Measurements from ENCODE around the gene TENM4.
A peak's percentile ranks its signal among the peaks of the same experiment; 100 is the strongest.

The TENM4 gene

DNA sequence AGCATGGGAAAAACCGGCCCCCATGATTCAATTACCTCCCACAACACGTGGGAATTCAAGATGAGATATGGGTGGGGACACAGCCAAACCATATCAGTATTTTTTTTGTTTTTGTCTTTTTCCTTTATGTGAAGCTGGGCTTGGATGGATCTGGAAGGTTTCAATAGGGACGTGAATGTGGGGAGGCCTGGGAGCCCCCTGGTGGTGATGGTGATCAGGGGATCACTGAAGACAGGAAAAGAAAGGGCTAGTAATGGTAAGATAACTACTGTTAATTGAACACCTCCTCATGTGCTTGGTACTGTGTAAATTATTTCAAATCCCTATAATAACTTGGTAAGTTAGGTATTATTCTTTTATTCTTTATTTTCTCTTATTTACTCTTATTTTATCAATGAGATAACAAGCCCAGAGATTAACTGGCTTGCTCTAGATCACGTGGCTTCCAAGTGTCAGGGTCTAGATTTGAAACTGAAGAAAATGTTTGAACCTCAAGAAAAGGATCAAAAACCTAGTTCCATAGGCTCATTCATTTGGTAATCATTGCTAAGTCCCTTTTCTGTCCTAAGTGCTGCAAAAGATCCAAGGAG, 364.2 kb downstream of the TENM4 start:
- no peak for DNase-seq

DNA sequence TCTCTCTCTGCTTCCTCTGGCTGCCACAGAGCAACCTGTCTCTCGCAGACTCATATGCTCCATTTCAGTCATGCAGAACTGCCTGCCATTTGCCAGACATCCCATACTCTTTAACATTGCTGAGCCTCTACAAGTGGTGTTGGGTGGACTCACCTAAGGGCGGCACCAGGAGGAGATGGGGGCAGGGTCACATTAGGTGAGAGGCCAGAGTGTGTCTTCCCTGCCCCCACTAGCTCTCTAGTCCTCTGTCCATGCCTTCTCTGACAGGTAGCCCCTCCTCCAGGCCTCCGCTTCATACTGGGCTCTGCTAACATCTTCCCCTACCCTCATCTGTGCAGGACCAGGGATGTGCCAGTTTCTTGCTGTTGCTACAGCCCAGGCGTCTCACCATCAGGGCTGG, 366.3 kb downstream of the TENM4 start:
- DNase-seq = no peak

DNA sequence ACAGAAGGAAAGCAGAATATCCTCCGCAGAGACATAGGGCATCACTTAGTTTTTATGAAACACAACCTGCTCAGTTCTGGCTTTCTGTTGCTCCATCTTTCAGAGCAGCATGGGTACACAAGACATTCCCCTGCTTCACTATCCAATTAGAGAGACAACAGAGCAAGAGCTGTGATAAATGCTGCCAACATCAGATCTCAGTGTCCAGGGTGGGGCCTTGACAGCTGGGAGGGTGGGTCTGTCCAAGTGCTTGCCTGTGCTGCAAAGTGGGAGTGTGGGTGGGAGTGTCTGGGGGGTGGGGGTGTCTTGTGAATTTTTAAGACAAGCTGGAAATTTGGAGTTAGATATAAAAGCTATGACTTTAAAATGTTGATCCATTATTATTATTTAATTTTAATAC, 369.6 kb downstream of the TENM4 start:
- DNase-seq = no peak

DNA sequence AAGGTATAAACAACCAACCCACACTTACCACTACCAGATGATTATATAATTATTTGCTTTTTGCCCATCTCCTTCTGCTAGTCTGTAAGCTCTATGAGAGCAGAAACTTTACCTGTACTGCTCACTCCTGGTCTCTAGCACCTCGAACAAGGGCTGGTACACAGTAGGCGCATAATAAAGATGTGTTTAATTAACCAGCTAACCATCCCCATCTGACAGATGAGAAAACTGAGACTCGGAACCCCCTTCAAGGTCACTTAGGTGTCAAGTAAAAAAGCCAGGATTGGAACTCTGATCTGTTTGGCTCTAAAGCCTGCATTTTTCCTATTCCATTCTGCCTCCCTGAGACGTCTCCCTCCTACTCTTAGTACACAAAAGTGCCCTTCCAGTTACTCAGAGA, 370.3 kb downstream of the TENM4 start:
- DNase-seq = no peak

DNA sequence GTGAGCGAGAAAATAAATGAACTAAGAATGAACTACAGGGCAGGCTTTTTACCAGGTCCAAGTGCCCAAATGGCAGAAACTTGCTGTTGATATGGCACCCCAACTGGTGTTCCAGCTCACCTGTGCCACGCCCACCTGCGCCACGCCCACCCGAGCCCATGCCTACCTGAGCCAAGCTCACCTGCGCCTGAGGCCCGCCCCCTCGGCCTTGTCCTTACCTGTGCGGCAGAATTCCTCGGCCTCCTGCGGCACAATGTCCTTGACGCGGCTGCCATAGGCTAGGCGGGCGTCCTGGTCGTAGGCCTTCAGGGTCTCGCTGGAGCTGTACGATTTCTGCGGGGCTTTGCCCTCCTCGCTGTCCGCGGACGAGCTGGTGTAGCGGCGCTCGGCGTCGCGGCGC, 371.3 kb downstream of the TENM4 start:
- no peak for DNase-seq

DNA sequence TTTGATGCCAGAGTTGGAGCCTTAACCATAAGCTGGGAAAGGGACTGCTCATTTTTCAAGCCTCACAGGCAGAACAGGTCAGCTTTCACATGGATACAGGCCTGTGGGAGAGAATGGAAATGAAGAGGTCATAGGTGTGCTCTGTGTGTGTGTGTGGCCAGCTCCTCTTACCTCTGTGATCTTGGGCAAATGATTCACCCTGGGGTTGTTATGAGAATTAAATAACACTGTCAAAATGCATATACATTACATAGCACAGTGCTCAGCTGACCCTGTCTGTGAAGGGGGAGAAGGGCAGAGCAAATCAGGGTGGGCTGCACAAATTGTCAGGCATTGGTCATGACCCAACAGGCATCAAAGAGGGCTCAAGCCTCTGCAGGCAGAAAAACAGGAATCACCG, 372.5 kb downstream of the TENM4 start:
- no peak for DNase-seq

DNA sequence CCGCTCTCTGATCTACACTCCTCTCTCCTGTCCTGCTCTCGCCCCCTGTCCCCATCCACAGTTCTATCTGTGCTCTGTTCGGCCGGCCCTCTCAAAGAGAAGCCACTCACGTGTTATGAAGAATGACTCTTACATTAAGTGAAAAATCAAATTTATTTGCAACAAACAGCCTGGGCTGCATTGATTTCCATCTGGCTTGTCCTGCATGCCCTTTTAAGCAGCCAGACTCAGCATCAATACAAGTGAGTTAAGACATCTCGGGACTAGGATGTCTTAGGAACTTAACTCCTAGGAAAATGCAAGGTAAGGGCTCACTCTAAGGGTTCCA, 373.5 kb downstream of the TENM4 start:
- no peak for DNase-seq

DNA sequence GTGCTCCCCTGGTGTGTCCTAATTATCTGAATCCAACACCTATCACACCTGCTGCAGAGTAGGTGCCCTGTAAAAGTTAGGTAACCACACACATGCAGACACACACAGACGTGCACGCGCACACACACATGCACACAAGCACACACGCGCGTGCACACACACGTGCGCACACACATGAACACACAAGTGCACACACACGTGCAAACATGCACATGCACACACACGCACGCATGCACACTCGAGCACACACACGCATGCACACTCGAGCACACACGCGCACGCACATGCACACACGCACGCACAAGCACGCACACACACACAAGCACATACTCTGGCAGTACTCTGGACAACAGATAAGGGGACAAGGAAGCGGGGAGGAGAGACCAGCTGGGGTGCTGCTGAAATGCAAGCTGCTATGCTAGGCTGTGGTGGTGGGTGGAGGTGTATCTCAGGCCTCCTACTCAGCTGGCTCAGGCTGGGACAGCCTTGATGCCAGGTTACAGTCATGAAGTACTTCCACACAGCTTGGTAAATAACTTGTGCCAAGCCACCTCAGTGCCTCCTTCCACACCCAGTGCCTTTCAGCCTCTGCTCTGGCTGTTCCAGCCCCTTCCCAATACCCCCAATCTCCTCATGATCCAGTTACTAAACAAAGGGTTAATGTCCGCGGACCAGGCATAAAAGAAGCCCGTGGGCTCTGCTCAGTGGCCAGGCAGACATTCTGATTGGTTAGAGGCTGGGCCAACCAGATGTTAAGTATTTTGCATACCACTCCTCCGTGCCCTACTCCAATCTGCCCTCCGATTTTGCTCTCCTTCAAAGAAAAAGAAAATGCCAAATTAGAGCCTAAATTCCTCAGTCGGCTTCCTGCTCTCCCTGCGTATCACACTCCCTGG, 374.1 kb downstream of the TENM4 start:
- DNase-seq = no peak

DNA sequence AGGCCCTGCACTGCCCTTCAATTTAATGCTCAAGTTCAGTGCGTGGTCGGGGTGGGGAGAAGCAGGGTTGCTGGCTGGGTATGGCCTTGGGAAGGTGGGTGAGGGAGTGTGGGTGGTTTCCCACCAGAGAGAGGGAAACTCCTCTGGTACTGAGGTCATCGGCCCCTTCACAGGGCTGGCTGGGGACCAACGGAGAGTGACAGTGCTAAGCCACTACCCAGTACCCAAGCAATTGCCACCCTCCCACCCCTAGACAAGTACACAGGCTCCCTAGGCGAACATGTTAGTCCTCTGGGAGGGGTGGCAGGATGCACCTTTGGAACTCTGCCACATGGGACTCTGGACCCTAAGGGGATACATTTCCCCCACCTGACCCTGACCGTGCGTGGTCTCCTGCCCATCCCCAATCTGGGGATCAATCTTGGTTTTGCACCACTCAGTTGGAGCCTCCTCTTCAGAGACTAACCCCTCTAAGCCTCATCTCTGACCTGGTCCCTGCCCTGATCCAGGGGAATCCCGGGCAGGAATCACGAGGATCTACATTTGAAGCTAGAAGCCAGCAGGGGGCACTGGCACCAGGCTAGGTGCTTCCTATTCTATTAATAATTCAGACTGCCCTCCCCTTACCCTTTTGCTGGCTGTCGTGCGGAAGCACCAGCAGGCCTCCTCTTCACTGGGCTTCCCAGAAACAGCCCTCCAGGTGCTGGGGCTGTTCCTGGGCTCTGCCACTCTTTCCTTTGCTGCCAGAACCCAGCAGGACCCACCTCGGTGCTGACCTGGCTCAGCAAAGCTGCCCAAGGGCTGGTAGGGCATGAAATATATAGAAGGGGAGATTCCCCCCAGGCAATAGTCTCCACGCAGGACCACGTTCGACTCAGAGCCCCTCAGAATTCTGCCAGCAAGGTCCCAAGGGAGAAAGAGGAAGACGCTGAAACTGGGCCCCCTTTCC, 377.7 kb downstream of the TENM4 start:
- no peak for DNase-seq

DNA sequence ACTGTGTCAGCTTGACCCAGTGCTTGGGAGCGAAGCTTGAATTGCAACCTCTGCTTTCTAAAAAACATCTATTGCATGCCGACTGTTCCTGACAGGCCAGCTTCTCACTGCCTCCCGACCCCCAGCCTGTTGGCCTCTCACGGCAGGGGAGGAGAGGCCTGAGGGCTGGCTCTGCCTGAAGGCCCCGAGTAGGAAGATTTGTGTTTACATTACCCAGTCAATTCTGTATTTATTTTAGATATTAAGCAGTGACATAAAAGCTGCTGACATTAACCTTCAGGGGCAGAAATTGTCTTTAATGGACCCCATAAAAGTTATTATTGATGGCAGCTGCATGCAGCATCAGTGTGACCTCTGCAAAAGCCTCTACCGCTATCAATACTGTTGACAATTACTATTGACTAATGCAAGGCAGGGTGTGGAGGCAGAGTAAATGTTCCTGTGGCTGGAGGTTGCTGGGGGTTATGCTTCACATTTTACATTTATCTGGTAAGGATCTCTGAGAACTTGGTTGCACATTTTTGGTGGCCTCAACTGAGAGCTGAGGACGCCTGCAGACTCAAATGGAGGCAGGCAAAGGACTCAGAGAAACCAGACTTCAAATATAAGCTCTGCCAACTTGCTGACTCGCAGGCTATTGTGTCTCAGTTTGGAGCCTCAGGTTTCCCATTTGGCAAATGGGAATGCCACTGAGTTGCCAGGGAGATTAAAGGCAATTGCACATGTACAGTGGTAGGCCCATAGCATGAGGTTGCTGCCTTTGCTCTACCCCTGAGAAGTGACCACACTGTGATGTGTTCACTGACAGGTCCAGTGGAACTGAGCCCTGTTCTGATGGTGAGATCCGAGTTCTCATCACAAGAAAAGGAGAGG, 380.5 kb downstream of the TENM4 start:
- DNase-seq = no peak

DNA sequence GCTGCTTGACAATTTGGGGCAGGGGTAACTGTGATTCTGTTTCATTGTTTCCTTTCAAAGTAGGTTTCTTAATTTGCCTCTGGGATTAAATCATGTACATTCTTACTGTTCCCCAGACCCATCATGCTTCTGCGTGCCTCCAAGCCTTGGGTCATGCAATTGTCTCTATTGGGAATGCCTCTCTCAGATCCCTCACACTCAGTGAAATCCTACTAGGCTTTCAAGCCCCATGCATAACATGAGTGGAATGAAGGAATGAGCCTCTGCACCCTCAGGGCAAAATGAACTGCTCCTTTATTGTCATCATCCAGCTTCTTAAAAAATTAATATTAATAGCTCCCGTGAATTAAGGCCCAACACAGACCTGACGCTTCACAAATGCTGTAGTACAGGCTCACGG, 381.7 kb downstream of the TENM4 start:
- DNase-seq = no peak

DNA sequence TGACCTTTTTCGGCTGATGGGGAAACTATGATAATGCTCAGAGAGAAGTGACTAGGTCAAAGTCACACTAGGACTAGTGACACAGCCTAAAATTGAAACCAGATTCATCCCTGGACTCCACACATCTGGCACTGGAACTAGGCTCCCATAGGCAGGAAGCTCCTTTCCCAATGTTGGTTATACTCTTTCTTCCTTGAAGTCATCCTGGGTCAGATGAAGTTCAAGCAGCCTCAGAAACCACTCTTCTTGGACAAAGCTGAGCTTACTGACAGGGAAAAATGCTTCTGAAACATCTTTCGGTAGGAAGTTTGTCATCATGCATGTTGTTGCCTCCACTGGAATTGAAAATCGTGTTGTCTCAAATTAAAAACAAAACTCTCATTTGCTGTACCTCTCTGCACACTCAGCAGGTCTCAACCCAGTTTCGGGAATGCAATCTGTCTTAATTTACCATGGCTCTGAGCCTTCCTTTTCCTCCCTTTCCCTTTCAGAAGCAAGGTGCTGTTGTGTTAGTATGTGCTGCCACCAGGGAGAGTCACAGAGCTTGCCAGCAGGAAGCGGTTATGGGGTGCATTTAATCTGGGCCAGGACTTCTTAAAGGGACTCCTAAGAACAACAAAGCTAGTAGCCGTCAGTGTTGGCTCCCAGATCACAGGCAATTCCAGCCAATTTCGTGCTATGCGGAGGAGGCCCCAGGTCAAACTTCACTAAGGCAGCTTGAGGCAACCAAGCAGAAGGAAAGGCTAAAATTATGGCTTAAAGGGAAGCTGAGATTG, 384.8 kb downstream of the TENM4 start:
- no peak for DNase-seq

DNA sequence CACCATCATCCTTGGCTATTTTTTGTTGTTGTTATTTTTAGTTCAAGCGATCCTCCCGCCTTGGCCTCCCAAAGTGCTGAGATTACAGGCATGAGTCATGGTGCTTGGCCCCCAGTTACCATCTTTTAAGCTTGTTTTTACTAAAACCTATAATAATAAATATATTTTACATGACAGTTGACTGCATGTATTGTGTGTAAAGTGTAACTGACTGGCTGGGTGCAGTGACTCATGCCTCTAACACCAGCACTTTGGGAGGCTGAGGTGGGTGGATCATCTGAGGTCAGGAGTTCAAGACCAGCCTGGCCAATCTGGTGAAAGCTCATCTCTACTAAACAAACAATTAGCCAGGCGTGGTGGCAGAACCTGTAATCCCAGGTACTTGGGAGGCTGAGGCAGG, 386.2 kb downstream of the TENM4 start:
- DNase-seq = no peak

DNA sequence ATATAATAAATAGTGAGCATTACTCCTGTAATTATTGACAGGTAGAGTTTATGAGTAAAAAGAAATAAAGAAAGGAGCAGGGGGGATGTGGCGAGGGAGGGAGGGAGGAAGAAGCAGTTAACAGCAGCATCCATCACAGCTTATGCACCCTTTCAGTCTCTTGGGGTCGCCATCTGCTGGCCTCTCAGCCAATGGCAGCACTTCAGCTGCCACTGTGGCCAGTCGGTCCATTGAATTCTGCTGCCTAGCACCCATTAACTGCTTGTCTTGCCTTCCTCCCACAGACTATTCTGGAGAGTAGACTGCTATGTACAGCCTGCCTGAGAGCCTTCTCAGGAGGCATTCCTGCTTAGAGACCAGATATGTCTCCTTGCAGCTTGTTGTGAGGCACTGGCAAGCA, 388.3 kb downstream of the TENM4 start:
- DNase-seq = no peak

DNA sequence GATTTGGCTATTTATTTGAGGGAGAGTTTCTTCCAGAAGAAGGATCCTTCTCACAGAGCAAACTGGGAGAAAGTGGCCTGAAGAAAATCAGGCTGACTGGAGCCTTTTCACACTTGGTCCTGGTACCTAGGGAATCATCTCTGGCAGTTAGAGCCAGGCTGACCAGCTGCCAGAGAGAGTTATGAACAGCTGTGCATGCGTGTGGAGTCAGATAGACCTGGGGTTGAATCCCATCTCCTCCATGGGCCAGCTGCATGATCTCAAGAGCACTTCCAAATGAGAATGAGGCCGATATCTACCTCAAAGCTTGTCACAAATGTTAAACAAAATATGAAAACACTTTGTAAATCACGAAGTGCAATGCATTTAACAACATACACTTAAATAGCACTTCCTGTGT, 390.0 kb downstream of the TENM4 start:
- DNase-seq = peak; percentile 85

DNA sequence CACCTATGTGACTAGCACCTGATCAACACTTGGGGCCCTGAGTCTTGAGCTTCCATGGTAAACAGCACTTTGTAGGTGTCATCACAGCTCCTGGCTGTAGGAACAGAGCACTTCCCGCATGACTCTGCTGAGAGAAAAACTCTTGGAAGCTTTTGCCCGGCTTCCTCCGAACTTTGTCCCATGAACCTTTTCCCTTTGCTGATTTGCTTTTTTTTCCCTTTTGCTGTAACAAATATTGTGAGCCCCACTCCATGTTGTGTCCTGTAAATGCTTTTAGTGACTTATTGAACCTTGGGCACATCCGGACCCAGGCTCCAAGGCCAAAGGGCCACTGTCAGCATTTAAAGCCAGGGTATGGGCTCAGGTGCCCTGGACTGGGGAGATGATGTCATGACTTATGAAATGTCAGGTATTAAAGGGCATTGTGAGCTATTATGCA, 391.1 kb downstream of the TENM4 start:
- no peak for DNase-seq

DNA sequence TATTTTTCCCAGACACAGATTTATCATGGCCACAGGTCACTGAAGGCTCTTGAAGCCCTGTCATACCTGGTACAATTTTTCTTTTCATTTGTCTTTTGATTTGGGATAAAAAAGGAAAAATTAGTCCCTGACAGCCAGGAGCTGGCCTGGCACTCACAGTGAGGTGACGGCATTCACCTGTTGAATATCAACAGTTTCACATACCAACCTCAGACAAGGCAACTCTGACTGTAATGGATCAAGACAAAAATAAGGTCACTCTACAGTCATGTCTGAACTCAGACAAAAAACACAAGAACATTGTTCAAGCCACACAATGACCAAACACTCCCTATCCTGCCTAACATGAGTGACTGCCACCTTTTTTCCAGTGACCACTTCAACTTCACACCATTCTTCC, 392.9 kb downstream of the TENM4 start:
- DNase-seq = no peak

DNA sequence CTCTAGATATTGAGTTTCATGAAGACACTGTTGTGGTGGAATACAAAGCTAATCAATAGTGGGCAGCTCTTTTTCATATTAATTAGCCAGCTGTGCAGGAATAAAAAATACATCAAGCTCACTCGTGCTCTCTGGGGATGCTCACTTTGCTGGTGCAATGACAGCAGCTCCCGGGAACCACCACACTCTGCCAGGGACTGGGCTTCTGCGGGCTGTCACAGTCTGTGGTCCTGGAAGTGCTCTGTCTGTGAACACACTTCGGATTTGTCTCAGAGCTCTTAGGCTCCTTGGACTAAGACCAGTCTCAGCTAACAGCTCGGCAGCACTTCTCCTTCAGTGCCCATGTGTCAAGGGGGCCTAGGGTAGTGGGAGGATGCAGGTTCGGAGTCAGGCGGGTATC, 393.5 kb downstream of the TENM4 start:
- DNase-seq = no peak

DNA sequence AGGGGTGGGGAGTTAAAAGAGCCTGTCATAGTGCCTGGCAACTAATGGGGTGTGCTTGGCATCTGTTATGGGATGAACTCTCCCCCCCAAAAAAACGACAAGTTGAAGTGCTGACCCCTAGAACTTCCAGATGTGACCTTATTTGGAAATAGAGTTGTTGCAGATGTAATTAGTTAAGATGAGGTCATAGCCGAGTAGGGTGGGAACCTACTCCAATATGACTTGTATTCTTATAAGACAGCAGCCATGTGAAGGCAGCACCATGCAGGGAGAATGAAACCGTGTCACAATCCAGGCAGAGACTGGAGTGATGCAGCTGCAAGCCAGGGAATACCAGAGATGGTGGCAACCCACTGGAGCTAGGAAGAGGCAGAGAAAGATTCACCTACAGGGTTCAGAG, 394.5 kb downstream of the TENM4 start:
- no peak for DNase-seq

DNA sequence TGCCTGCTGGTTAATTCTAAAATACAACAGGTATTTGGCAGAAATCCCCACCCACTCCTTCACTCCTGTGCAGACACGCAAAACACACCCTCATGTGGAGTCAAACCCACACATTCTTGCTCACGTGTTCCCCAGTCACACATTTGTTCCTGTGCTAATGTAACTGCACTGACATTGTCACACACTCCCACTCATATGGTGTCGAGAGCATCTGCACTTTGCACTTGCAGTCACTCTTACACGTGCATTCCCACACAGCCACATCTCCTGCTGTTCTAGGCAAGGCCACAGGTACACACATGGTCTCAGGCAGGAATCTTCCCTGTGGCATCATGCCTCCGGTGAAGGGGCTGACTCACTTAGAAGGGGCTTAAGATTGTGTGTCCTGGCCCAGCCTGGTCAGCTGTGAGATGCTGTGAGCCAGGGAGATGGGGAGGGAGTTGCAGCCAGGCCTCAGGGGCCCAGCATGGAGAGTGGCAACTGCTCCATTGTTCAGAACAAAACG, 395.0 kb downstream of the TENM4 start:
- DNase-seq = peak; percentile 29

DNA sequence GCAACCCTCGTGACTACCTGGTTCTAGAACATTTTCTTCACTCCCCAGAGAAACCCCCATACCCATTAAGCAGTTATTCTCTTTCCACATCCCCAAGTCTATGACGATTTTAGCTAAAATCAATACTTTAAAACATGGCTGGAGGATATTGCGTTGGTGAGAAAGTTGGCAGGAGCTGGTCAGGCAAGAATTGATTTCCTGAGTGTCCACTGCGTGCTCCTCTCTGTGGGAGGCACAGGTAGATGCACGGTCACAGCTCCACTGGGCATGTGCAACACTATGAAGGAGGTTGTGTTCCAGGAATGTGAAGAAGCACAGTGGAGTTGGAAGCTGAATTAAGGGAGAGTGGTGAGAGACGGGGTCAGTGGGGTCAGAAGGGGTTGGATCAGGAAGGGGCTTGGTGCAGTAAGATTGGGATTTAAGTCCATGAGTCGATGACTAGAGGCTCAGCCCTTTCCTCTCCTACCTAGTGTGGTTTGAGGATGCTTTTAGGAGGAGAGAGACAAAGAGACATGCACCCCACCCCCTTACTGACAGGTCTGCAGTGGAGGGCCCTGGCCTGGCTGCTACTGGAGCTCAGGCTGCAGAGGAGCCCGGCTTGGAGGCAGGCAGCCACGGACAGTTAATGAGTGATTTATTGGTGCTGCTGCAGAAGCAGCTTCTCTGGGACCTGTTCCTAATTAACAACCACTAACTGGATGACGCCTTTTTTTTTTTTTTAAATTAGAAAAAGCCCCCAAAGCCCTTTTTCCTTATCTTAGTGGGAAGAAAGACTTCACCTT, 395.6 kb downstream of the TENM4 start:
- no peak for DNase-seq

All from right hindlimb (tissue), 1 donor.